ENCODE results near the gene ITPR1. TPM values are rescaled to one million over a fixed set of nuclear protein-coding genes. Genes with fewer than 3 reads are reported as not detected.
A peak's percentile ranks its signal among the peaks of the same experiment; 100 is the strongest.

ITPR1 gene
- total RNA-seq, 4 donors from 2014 or later, result 14.7 to 45.1 (median 21.0) TPM

DNA sequence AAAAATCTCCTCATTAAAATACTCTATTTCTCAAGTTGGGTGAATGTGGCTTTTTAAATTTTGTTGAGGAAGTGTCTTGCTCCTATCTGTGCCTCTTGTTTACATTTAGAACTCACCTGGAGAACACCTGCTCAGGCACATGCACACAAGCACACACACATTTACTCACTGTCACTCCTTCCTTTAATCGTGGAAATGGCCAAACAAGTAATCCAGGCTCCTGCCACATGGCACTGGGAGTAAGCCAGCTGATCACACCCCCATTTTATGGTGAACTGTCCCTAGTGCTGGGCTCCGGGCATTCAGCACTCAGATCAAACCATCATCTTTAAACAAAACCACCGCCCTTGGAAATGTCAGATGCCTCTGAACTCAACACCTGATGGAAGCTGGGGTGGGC is 281.4 kb downstream of the ITPR1 start:
- Histone ChIP-seq H3K9me3 (no peaks in the 10 kb centered on the region), H3K4me1 (peaks cover 59% of the 10 kb centered on the region), H3K36me3 (no peaks in the 10 kb centered on the region), H3K27ac (no peak overlapping the region), H3K27me3 (no peaks in the 10 kb centered on the region), H3K4me3 (no peak overlapping the region)
- TF ChIP-seq, protein P1, sequence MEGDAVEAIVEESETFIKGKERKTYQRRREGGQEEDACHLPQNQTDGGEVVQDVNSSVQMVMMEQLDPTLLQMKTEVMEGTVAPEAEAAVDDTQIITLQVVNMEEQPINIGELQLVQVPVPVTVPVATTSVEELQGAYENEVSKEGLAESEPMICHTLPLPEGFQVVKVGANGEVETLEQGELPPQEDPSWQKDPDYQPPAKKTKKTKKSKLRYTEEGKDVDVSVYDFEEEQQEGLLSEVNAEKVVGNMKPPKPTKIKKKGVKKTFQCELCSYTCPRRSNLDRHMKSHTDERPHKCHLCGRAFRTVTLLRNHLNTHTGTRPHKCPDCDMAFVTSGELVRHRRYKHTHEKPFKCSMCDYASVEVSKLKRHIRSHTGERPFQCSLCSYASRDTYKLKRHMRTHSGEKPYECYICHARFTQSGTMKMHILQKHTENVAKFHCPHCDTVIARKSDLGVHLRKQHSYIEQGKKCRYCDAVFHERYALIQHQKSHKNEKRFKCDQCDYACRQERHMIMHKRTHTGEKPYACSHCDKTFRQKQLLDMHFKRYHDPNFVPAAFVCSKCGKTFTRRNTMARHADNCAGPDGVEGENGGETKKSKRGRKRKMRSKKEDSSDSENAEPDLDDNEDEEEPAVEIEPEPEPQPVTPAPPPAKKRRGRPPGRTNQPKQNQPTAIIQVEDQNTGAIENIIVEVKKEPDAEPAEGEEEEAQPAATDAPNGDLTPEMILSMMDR (IDR thresholded peaks at IDR 0.05), result no peak
- TF ChIP-seq EP300 (IDR thresholded peaks at IDR 0.05) (no peak), POLR2A (IDR thresholded peaks at IDR 0.05) (no peak), POLR2AphosphoS5 (IDR thresholded peaks at IDR 0.05) (no peak)
- no peak for DNase-seq (ENCODE audit: low spot score in 2 of 2)
- WGBS, result 77% methylated on average over 3 of the region's 3 CpGs

DNA sequence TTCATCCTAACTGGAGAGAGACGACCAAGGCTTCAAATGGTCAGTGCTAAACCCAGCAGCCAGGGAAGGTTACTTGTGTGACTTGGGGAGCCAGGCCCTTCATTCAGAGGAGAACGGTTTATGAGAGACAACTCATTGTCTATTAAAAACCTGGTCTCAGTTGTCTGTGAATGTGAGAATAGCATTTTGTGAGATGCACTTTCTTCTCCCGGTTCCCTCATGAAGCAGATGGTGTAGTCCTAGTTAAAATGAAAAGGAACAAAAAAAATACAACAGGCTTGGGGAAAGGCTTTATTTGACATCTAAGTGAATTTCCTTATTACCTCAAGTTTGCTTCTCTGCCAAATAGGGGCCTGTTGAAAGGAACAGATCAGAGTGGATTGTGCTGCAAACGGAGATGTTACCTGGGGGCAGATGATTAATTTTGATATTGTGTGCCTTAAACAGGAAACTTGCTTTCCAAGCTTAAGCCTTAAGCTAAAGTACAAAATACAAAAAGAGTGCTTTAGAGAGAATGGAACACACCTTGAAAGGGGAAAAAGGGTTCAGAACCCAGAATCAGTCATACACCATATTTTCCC is 283.3 kb downstream of the ITPR1 start:
- DNase-seq (ENCODE audit: low spot score in 2 of 2), result no peak
- H3K27ac ChIP-seq, result peak overlapping the region; percentile 61
- TF ChIP-seq POLR2A (IDR thresholded peaks at IDR 0.05) (no peak), POLR2AphosphoS5 (IDR thresholded peaks at IDR 0.05) (no peak), EP300 (IDR thresholded peaks at IDR 0.05) (no peak)
- TF ChIP-seq, protein P1 (IDR thresholded peaks at IDR 0.05), result no peak
- H3K9me3 ChIP-seq, result no peaks in the 10 kb centered on the region
- 59% methylated on average over 4 of the region's 4 CpGs for WGBS
- H3K27me3 ChIP-seq, result no peaks in the 10 kb centered on the region
- no peak overlapping the region for H3K4me3 ChIP-seq
- H3K4me1 ChIP-seq, result peaks cover 51% of the 10 kb centered on the region
- no peaks in the 10 kb centered on the region for H3K36me3 ChIP-seq

DNA sequence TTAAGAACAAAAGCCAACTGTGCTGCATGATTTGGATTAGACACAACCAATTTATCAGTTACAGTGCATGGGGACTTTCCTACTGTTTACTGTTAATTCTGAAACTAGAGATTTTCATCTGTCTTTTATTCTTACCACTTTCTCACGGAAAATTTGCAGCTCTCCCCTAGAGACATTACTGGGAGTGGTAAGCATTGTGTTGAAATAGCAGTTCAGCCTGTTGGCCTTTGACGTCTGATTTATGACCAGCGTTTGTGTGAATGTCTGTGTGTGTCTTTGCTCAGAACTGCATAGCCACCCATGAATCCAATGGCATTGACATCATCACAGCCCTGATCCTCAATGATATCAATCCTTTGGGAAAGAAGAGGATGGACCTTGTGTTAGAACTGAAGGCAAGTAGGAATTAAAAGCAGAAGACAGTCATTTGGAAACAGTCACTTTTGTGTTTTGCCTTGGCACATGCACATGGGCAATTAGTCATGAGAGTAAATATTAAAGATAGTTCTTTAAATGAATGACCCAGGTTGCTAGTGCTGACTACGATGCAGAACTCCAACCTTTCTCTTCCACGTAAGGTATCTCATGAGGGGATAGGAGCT is 283.9 kb downstream of the ITPR1 start:
- DNase-seq (ENCODE audit: low spot score in 2 of 2), result no peak
- Histone ChIP-seq H3K27ac (peak overlapping the region; percentile 61), H3K36me3 (no peaks in the 10 kb centered on the region), H3K4me1 (peaks cover 45% of the 10 kb centered on the region), H3K4me3 (no peak overlapping the region), H3K27me3 (no peaks in the 10 kb centered on the region), H3K9me3 (no peaks in the 10 kb centered on the region)
- 26% methylated on average over 5 of the region's 5 CpGs for WGBS
- no peak for TF ChIP-seq EP300 (IDR thresholded peaks at IDR 0.05)
- TF ChIP-seq POLR2AphosphoS5 (IDR thresholded peaks at IDR 0.05), result peak in 2 of 3 donors; percentile 9 to 25

DNA sequence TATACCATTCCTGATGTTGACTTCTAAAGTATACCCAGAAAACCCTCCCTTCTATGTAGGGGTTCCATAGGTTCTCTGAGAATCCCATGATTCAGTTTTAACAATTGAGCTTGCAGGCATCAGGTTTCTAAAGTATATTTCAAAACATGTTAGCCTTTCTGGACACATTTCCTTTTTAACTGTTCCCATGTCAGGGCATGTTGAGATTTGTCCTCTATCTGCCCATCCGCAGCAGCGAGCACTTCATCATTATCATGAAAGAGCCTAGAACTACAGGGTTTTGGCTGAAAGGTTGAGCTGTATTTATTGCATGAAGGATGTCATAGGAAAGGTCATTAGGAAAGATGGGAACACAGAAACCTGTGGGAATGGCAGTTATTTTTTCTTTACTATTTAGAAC is 285.0 kb downstream of the ITPR1 start:
- TF ChIP-seq, protein P1 (IDR thresholded peaks at IDR 0.05), result no peak
- TF ChIP-seq EP300 (IDR thresholded peaks at IDR 0.05), result no peak
- TF ChIP-seq POLR2A (IDR thresholded peaks at IDR 0.05), result no peak
- H3K9me3 ChIP-seq, result no peaks in the 10 kb centered on the region
- no peak overlapping the region for H3K4me3 ChIP-seq
- no peak overlapping the region for H3K27ac ChIP-seq
- 65% methylated on average over 2 of the region's 2 CpGs for WGBS
- no peaks in the 10 kb centered on the region for H3K36me3 ChIP-seq
- H3K27me3 ChIP-seq, result no peaks in the 10 kb centered on the region
- DNase-seq (ENCODE audit: low spot score in 2 of 2), result no peak
- peaks cover 40% of the 10 kb centered on the region for H3K4me1 ChIP-seq

DNA sequence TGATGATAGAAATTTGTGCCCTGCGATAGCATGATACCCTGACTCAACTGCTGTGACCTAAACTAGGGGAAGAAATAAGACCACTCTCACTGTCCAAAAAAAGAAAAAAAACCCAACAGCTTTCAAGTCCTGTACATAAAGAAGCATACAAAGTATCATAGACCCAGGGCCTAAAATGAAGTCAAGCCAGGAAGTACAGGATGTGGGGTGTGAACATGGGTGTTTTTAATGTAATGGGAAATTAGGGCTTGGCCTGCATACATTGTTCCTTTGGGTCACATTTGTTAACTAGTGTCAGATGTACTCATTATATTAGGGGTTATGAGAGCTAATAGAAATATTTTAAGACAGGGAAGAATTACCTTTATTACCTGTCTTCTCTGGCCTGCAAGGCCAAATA is 285.6 kb downstream of the ITPR1 start:
- WGBS, result 96% methylated on average over 1 of the region's 1 CpG
- H3K27me3 ChIP-seq, result no peaks in the 10 kb centered on the region
- no peak for TF ChIP-seq POLR2AphosphoS5 (IDR thresholded peaks at IDR 0.05)
- H3K36me3 ChIP-seq, result no peaks in the 10 kb centered on the region
- no peak for DNase-seq (ENCODE audit: low spot score in 2 of 2)
- no peak overlapping the region for H3K4me3 ChIP-seq
- no peak overlapping the region for H3K27ac ChIP-seq
- no peaks in the 10 kb centered on the region for H3K9me3 ChIP-seq
- H3K4me1 ChIP-seq, result peaks cover 44% of the 10 kb centered on the region

DNA sequence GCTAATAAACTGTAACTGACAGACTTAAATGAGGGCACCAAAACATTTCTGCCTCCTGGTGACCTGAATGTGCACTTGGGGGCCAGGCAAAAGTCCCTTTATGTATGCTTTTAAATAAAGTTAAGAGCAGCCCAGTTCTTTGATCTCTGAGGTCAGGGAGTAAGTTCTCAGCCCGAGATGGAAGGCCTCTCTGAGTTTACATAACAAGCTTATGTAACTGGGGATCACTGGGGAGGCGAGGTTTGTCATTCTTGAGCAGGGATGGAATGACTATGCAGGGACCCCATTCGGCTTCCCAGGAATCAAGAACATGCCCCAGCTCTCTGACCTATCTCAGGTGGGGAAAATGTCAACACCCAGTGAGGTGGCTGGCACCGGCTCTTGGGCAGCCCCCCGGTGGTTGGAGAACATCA is 287.4 kb downstream of the ITPR1 start:
- Histone ChIP-seq H3K27me3 (no peaks in the 10 kb centered on the region), H3K4me1 (peaks cover 45% of the 10 kb centered on the region), H3K27ac (no peak overlapping the region), H3K9me3 (no peaks in the 10 kb centered on the region), H3K36me3 (no peaks in the 10 kb centered on the region), H3K4me3 (no peak overlapping the region)
- no peak for DNase-seq (ENCODE audit: low spot score in 2 of 2)
- 89% methylated on average over 5 of the region's 5 CpGs for WGBS
- TF ChIP-seq POLR2AphosphoS5 (IDR thresholded peaks at IDR 0.05), result no peak
- TF ChIP-seq EP300 (IDR thresholded peaks at IDR 0.05), result no peak
